Measurements from ENCODE around the gene ARAP2.

The ARAP2 gene

DNA sequence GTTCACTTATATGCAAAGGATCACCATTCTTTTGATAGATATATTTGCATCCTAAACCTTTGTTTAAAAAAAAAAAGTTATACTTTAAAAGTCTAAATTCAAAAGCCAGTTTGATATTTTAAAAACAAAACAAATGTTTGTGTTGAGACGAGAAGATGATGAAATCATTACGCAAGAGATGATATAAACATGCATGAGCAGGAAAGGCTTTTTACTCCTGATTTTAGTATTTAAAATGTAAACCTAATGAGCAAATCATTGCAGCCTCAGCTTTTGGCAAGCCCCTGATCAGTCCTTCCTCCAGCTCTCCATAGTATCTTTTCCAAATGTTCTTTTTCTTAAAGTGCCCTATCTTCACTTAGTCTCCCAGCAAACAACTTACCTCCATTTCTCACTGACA is 115.6 kb downstream of the ARAP2 start:
- no peak for DNase-seq (ENCODE audit: low read depth in 2 of 2)

DNA sequence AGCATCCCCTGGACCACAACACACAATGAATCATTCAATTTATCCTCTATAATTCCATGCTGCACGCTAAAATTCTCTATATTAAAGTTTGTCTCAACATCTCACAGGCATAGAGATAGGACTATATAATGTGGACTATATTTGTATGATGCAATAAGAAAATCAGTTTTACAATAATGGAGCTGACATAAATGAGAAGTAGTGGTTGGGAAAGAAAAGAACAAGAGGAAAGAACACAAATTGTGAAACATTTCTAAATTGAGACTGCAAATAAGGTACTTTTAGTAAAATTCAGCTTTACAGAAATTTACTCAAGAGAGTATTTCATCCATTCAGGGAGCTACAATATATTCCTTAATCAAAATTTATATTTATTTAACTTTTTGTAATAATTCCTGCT is 120.4 kb downstream of the ARAP2 start:
- no peak for DNase-seq (ENCODE audit: low read depth in 2 of 2)

DNA sequence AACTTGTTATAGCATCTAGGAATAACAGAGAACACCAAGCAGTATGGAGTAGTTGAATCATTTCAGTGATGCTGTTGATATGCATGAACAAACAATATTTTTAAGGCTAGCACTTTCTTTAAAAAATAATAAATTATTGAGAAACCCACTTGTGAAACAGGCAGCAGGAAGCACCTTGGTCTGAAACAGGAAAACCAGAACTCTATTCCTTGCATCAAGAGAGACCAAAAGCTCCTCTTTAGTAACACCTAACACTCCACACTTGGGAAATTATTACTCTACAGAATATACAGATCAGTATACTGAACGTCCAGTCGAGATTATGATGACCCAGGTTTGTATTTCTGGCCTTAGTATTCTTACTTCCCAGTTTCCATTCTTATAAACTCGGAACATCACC is 129.0 kb downstream of the ARAP2 start:
- DNase-seq (ENCODE audit: low read depth in 2 of 2): no peak

DNA sequence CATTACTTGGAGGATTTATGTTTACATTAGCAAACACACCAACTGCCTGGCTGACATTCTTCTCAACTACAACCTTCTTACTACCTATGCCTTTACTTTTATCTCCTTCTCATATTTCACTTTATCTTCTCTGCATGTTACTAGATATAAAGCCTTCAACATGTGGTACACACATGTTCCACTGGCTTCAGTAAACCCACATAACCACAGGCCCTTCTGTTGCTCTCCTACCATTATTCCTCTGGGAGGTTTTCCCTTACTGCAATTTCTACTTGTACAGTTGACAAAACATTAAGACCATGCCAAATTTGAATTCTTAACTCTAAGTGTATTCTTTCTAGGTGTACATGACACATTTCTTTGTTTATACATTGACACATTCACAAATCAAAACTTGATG is 133.1 kb downstream of the ARAP2 start:
- DNase-seq (ENCODE audit: low read depth in 2 of 2): no peak

DNA sequence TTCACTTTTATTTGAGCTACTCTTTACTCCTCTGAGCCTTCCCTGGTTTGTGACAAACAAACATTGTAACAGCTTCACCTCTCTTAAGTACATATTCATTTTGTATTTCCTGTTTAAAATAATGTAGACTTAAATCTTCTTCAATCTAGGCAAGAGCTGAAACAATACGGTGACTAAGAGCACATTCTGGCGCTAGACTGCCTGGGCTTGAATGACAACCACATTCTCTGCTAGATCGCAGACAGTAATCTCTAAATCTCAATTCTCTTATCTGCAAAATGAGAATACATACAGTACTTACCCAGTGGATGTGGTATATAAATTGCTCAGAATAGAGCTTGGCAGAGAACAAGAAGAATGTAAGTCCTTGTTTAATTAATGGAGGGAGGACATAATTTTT is 144.8 kb downstream of the ARAP2 start:
- DNase-seq (ENCODE audit: low read depth in 2 of 2): no peak

DNA sequence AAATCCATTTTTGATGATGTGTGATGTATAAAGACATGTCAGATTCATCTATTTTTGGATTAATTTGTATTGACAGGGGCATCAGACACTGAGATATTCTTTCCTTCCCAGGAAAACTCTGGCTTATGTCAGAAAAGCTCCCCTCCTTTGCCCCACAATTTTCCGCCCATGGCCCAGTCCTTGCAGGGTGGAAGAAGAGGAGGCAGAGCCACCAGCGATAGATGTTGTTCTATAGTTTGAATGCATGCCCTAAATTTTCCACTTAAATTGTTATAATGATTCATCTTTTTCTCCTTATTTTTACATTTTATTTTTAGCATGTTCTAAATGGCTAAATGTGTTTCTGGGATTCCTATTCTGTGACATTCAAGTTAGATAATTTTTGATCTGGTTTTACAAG is 149.3 kb downstream of the ARAP2 start:
- DNase-seq (ENCODE audit: low read depth in 2 of 2): no peak

DNA sequence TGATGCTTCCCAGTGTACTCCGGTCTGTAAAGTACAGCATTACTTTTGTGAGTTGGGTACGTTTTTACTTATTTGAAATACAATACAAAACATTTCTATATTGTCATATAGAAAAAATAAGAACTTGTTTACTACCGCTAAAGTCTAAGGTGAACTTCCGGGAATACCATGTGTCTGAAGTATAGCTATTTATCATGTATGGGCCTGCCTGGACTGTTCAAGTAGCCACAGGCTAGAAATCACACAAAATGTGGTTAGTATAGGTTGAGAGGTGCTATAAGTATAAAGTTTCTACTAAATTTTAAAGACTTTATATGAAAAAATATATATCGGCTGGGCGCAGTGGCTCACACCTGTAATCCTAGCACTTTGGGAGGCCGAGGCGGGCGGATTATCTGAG is 152.3 kb downstream of the ARAP2 start:
- no peak for DNase-seq (ENCODE audit: low read depth in 2 of 2)

DNA sequence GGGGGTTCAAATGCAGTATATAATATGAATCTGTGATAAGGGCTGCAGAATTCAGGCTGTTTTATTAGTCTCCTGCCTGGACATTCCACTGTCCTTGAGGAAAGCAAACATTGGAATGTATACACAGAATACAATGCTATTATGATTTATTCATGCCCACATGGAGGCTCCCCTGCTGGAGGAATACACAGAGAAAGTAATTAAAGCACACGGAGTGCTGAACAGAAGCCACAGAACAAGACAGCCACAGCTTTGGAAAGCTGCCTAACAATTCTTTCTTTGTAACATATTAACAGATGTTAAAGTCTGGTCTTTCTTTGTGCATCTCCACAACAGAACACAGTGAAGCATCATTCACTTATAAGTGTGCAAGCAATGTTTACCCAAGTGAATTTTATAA is 155.8 kb downstream of the ARAP2 start:
- no peak for DNase-seq (ENCODE audit: low read depth in 2 of 2)

DNA sequence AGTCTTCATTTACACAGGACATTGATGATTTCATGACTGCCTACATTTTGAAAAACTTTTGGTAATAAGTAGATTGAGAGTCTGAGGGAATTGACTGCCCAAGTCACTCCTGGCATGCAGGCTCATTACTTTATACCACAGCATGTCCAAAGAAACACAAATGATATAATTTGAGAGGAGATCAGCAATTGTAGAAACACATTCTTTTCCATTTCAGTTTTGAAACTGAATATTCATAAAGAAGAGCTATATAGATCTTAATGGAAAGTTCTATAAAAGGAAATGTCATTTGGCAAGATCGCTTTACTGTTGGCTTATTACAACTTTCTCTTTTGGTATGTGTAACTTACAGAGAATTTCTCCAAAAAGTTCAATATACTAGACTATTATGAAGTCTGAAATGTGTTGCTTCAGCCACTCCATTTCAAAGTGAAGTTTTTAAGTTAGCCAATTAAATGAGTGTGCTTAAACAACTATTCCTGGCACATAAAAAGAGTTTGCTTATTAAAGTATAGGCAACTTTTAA is 158.0 kb downstream of the ARAP2 start:
- DNase-seq (ENCODE audit: low read depth in 2 of 2): no peak

DNA sequence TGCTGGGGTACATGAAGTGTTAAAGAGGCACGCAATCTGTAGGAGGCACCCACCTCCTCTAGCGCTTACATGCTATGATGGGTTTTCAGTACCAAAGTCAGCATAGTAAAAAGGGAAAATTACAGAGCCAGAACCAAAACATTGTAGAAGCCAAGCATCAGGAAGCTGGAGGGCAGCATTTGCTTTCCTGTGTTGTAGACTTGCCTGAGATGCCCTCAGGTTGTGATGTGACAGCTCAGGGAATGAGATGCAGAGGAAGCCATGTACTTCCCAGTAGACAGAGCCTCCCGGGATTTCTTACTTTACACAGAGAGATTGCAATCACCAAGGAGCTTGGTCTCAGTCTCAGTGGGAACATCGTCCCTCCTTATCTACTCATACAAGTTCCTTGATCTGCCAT is 161.5 kb downstream of the ARAP2 start:
- no peak for DNase-seq (ENCODE audit: low read depth in 2 of 2)

DNA sequence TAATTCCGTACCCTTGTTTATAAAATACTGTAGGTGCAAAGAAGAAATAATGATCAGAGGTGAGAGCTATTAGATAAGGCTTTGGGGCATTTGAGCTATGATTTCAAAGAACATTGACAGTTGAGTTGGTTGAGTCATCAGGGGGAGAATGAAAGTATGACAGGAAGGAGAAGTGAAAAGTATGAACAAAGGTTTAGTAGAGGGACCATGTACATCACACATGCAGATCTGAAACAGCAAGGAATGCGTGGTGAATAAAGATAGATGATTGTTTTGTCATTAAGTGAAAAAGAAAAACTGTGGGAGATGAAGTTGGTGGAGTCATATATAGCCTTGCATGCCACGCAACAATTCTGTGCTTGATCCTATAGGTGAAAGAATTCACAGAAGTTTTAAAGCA is 163.1 kb downstream of the ARAP2 start:
- DNase-seq (ENCODE audit: low read depth in 2 of 2): no peak

DNA sequence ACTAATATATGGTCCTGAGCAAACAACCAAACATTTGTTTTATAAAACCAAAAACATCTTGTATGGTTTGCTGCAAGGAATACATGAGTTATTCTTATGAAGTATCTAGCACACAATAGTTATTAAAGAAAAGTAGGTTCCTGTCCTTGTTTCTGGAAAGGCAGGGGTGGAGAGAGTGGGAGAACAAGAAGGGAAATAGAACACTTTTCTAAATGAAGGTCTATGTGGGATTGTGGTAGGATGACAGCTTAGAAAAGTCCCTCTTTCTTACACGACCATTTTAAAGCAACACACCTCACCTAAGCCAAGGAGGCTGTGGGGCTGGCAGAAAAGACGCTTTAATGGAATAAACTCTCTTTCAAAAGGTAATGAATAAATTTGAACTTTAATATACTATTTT is 164.6 kb downstream of the ARAP2 start:
- no peak for DNase-seq (ENCODE audit: low read depth in 2 of 2)

DNA sequence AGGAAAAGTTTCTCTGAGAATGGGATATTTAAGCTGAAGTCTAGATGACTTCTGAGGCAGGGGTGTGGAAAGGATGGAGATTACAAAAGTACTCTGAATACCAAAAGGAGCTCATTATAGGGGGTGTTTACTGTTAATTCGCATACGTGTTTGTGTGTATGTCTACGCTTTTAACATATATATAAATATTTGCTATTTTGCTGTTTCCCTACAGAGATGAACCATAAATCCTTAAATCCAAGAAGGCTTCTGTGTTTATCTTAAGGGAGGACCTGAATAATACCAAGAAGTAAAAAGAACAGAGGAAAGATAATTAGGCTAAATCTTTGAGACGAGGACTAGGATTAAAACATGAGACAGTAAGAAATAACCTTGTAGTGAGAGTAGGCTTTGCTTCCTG is 166.0 kb downstream of the ARAP2 start:
- DNase-seq (ENCODE audit: low read depth in 2 of 2): no peak

DNA sequence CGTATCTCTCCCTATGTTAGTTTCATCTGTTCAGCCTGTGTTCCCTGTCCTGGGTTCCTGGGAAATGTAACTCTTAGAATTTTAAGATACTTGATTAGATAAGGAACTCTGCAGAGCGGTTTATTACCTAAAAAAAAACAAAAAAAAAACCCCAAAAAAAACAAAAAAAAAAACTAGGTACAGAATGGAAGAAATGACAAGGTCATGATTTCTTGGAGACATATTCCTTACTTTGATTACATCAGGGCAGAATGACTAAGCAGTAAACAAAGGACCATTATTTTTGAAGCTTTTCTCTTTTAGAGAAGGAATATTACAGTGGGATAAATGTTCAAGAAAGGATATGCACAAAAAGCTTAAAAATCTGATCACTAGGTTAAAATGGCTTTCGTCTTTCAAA is 171.8 kb downstream of the ARAP2 start:
- no peak for DNase-seq (ENCODE audit: low read depth in 2 of 2)

DNA sequence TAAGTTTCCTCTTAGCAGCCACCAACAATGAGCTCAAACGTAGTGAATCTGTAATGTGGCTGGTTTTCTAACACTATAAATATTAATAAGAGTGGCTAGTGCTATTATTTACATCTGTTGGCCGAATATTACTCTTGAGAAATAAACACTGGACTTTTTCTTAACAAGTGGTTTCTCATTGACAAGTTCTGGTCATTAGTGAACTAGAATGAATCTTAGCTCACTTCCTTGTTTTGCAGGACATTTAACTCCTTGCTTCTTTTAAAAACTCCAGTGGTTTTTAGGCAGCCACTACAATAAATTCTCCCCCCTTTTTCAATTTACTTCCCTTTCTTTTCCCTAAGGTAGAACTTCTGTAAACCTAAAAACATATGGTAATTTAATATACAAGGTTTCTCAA is 177.2 kb downstream of the ARAP2 start:
- DNase-seq (ENCODE audit: low read depth in 2 of 2): no peak

DNA sequence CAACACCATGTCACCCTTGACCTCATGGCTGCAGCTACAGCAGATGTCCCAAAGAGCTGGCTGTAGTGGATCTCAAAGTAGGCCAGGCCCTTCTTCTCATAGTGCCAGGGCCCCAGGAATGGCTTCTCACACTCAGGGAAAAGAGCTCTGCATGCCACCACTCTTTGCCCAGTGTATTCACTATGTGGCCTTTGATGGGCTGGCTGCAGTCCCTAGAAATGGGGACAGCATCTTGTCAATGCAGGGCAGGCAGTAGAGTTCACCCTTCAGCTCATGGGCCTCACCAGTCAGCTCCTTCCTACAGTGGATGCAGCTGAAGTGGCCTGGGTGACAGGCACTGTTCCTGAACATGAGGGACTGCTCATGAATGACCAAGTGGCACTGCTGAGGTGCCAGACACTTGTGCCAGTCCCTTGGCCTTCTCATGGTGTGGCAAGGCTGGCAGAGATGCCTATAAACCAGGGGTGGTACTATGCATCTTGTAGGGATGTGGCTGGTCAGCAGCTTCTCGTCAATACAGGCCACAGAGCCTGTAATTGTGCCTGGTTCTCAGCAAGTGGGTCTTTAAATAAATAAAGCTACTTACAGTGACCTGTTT is 178.9 kb downstream of the ARAP2 start:
- no peak for DNase-seq (ENCODE audit: low read depth in 2 of 2)

DNA sequence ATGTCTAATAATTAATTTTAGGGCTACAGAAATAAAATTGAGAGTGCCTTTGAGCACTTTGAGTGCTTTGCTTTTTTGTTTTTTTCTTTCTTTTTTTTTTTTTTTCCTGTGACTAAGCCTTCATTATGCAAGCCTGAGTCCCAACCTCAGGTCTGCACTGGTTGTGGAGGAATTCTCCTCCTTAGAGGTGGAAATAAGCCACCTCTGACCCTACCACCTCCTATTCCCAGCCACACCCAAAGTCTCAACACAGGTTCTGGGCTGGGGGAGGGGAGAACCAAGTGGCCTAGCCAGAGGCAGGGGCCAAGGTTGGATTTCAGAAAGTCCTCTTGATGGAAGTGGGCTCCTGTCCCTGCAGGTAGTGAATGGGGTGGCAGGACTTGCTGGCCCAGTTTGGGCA is 180.2 kb downstream of the ARAP2 start:
- DNase-seq (ENCODE audit: low read depth in 2 of 2): no peak

DNA sequence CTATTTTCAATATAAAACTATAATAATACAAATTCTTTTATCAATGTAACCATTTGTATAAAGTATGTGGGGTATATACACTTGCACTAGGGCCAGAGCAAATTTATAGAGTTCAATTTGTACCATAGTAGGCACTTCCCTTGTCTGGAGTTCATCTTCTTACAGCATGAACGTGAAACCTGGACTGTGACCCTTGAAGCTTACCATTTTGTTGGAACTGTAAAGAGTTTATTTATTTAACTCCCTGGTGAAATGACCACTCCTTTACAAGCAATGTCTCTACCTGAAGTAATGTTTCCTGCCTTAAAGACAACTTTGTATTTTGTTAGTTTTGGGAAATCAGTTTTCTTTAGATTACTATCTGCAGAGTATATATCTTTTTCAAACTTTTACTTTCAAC is 188.2 kb downstream of the ARAP2 start:
- no peak for DNase-seq (ENCODE audit: low read depth in 2 of 2)

DNA sequence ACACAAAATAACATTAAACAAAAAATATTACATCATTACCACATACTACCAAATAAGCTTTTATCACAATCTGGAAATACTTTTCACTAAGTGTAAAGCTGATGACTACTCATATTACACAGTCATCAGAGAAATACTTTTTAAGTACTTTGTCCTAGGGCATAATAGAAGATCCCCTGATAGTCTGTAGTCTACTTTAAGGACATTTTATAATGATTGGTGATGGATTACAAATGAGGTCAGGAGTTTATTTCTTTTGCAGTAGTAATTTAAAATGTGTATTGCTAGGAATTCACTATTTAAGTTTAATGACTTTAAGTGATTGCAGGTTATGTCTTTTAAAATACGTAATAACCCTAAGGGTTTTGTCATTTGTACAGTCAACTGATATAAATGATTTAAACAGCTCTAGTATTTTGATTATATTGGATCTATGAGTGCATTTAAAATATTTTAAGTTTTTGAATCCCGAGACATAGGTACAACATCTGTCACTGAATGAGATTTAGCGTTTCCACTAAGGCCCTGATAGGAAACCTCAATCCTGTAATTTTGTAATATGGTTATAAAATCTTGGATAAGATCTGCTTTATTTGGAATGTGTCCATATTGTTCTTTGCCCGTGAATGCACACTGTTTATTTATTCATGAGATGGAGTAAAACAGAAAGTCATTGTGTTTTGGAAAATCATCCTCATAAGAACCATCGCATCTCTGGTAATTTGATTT is 189.5 kb downstream of the ARAP2 start:
- no peak for DNase-seq (ENCODE audit: low read depth in 2 of 2)

DNA sequence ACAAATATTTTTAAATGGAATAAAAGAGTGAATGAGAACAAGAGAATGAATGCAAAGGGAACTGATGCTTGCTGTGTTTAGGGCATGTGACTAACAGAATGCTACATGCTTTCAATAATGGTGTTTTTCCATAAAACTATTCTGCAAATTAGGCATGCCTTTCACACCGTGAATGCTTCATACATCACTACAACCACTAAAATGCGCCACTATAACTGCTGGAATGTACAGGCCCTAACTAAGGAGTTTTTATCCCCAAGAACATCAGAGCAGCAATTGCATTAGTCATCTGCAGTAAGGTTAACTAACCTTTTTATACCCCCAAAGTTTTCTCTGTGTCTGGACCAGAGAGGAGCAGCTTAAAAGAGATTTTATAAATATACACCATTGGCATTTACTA is 190.4 kb downstream of the ARAP2 start:
- no peak for DNase-seq (ENCODE audit: low read depth in 2 of 2)

DNA sequence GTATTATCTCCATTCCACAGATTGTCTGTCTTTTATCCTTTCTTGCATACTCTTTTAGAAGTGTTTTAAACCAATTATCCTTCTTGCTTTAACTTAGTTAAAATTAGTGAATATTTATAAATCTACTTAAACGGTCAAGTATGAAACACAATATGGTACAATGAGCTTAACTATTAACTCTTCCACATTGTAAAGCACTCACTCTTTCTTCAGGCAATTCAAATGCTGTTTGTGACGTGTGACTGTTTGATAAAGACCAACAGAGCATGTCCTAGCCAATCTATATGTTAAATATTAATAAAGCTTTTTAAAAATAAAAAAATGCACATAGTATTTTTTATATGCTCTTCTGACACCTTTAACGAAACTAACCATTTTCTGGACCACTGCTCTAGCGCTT is 192.7 kb downstream of the ARAP2 start:
- DNase-seq (ENCODE audit: low read depth in 2 of 2): no peak

DNA sequence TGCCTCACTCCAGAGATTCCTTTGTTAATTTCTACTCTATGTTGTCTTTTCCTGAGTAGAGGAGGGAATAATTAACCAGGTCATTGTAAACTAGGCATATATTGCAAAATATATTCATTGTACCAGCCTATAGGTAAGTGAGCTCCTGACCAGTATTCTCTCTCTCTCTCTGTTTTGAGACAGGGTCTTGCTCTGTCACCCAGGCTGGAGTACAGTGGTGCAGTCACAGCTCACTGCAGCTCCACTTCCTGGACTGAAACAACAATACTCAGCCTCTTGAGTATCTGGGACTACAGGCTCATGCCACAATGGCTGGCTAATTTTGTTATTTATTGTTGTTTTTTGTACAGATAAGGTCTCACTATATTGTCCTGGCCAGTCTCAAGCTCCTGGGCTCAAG is 198.3 kb downstream of the ARAP2 start:
- no peak for DNase-seq (ENCODE audit: low read depth in 2 of 2)

DNA sequence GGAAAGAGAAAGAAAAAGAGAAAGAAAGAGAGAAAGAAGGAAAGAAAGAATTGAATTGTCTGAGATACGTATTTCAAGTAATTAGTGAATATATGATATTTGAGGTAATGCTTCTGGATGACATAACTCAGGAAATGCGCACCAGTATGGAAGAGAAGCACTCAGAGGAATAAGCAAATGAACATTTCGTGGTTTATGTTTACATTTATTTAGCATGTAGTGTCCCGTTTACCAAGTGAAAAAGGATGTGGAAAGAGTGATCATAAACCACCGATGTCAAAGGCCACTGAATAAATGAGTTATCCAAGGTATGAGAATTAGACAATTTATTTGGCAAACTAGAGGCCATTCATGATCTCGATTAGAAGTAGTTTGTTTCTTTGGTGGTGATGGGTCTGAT is 200.4 kb downstream of the ARAP2 start:
- DNase-seq (ENCODE audit: low read depth in 2 of 2): no peak

DNA sequence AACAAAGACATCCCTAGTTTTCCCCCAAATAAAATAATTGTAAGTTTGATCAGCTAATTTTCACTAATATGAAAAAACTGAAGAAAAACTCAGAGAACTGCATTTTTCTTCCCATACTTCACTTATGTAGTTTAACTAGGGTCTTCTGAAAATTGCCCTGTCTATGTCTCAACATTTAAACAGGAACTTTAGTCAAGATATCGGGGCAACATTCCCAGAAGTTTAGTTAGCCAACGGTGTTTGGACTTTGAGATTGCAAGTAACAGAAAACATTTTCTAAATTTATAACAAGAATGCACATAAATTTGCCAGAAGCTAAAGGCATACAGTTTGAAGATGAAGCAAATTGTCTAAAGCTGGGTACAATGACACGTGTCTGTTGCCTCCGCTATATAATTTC is 201.1 kb downstream of the ARAP2 start:
- no peak for DNase-seq (ENCODE audit: low read depth in 2 of 2)
